ENCODE data around the gene ETNK2. TPM values are rescaled to one million over a fixed set of nuclear protein-coding genes. Genes with fewer than 3 reads are reported as not detected.
"Not testable (repeated sequence)": the region's sequence is repeated elsewhere in the genome, so short reads cannot be mapped to it uniquely, and the experiment has no call there.

ETNK2 gene
- total and polyA plus RNA-seq, 2 experiments from 2014 or later = 51.1 to 71.9 TPM

DNA sequence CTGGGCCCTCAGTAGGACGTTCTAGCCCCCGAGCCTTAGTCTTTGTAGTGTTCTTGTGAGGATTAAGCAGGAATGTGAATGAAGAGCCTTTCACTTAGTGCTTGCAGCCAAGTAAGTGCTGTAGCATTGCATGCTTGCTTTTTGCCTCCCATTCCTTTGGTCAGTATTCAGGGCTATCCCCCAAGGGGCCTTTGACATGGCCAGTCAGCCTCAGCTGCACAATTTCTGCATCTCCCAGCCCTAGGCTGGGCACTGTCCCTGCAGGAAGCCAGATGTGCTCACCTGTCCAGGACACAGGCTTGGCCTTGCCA, 48.5 kb downstream of the ETNK2 start:
- DNase-seq (ENCODE audit: low spot score) = no peak
- H4K20me1 ChIP-seq (ENCODE audit: insufficient read depth, poor library complexity, severe bottlenecking) = peaks cover 5% of the 10 kb centered on the region
- H3K4me1 ChIP-seq (ENCODE audit: insufficient read depth) = peaks cover 37% of the 10 kb centered on the region
- no peaks in the 10 kb centered on the region for H3K9me3 ChIP-seq (ENCODE audit: low read depth)
- H3K4me3 ChIP-seq = no peak overlapping the region
- no peak overlapping the region for H2AFZ ChIP-seq
- no peak overlapping the region for H3K4me2 ChIP-seq
- H3K27ac ChIP-seq = no peak overlapping the region
- H3K79me2 ChIP-seq = peaks cover 92% of the 10 kb centered on the region
- H3K27me3 ChIP-seq = no peaks in the 10 kb centered on the region
- no peaks in the 10 kb centered on the region for H3K36me3 ChIP-seq (replicated peaks; ENCODE audit: insufficient read depth, low read depth)
- TF ChIP-seq EZH2 (IDR thresholded peaks at IDR 0.05; ENCODE audit: borderline replicate concordance) = no peak
- no peak for TF ChIP-seq EZH2phosphoT487 (IDR thresholded peaks at IDR 0.05; ENCODE audit: low read depth, severe bottlenecking, unreplicated experiment)
- no peak for TF ChIP-seq CTCF (IDR thresholded peaks at IDR 0.05; ENCODE audit: poor library complexity)
- WGBS (ENCODE audit: low lambda C conversion rate, missing lambda C conversion rate) = 31% methylated on average over 2 of the region's 2 CpGs
- no peaks in the 10 kb centered on the region for H3K9me2 ChIP-seq (replicated peaks; ENCODE audit: insufficient read depth)

GRCh38 chr1:204102739-204103430, 49.0 kb downstream of the ETNK2 start:
- H3K9me2 ChIP-seq (replicated peaks; ENCODE audit: insufficient read depth) = no peaks in the 10 kb centered on the region
- H3K27ac ChIP-seq = peak overlapping the region; percentile 43
- H3K27me3 ChIP-seq = no peaks in the 10 kb centered on the region
- peaks cover 5% of the 10 kb centered on the region for H4K20me1 ChIP-seq (ENCODE audit: insufficient read depth, poor library complexity, severe bottlenecking)
- peak overlapping the region; percentile 55 for H3K4me2 ChIP-seq
- H3K4me1 ChIP-seq (ENCODE audit: insufficient read depth) = peaks cover 35% of the 10 kb centered on the region
- no peak overlapping the region for H2AFZ ChIP-seq
- WGBS (ENCODE audit: low lambda C conversion rate, missing lambda C conversion rate) = 54% methylated on average over 3 of the region's 3 CpGs
- no peak for DNase-seq (ENCODE audit: low spot score)
- H3K79me2 ChIP-seq = peaks cover 93% of the 10 kb centered on the region
- H3K4me3 ChIP-seq = no peak overlapping the region
- no peak for TF ChIP-seq EZH2phosphoT487 (IDR thresholded peaks at IDR 0.05; ENCODE audit: low read depth, severe bottlenecking, unreplicated experiment)
- no peak for TF ChIP-seq CTCF (IDR thresholded peaks at IDR 0.05; ENCODE audit: poor library complexity)
- TF ChIP-seq EZH2 (IDR thresholded peaks at IDR 0.05; ENCODE audit: borderline replicate concordance) = no peak
- no peaks in the 10 kb centered on the region for H3K36me3 ChIP-seq (replicated peaks; ENCODE audit: insufficient read depth, low read depth)
- H3K9me3 ChIP-seq (ENCODE audit: low read depth) = no peaks in the 10 kb centered on the region

DNA sequence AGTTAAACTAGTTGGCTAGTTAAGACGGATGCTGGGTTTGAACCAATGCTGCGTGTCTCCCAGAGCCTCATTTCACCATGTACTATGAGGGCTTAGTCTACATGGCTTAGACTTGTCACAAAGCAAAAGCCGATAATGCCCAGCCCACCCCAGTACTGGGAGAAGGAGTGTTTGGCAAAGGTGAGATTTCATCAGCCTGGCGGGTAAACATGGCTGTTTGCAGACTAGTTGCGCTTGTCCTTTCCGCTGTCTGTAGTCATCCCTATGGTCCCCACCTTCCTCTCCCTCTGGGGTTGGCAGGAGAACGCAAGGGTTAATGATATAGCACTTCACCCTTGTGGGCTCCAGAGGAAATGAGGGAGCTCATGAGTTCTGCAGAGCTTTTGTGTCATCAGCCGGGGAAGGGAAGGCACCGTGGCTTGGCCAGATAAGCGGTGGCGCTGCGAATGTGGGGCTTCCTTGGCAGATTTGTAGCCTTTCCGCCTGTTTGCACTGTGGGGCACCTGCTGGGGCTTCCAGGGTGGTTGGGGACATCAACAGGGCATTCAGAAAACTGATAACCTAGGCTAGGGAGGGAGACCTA, 49.7 kb downstream of the ETNK2 start:
- H3K9me2 ChIP-seq (replicated peaks; ENCODE audit: insufficient read depth) = no peaks in the 10 kb centered on the region
- H3K4me2 ChIP-seq = peak overlapping the region; percentile 55
- H3K27me3 ChIP-seq = no peaks in the 10 kb centered on the region
- peak overlapping the region; percentile 39 for H3K27ac ChIP-seq
- peaks cover 91% of the 10 kb centered on the region for H3K79me2 ChIP-seq
- H2AFZ ChIP-seq = no peak overlapping the region
- WGBS (ENCODE audit: low lambda C conversion rate, missing lambda C conversion rate) = 50% methylated on average over 13 of the region's 13 CpGs
- TF ChIP-seq EZH2phosphoT487 (IDR thresholded peaks at IDR 0.05; ENCODE audit: low read depth, severe bottlenecking, unreplicated experiment) = no peak
- no peak for TF ChIP-seq EZH2 (IDR thresholded peaks at IDR 0.05; ENCODE audit: borderline replicate concordance)
- TF ChIP-seq CTCF (IDR thresholded peaks at IDR 0.05; ENCODE audit: poor library complexity) = no peak
- H4K20me1 ChIP-seq (ENCODE audit: insufficient read depth, poor library complexity, severe bottlenecking) = peaks cover under 1% of the 10 kb centered on the region
- H3K36me3 ChIP-seq (replicated peaks; ENCODE audit: insufficient read depth, low read depth) = no peaks in the 10 kb centered on the region
- peaks cover 35% of the 10 kb centered on the region for H3K4me1 ChIP-seq (ENCODE audit: insufficient read depth)
- DNase-seq (ENCODE audit: low spot score) = no peak
- H3K4me3 ChIP-seq = no peak overlapping the region
- no peaks in the 10 kb centered on the region for H3K9me3 ChIP-seq (ENCODE audit: low read depth)

GRCh38 chr1:204099754-204100153, 52.1 kb downstream of the ETNK2 start:
- 87% methylated on average over 2 of the region's 2 CpGs for WGBS (ENCODE audit: low lambda C conversion rate, missing lambda C conversion rate)
- not testable (repeated sequence) for H3K27me3 ChIP-seq; H3K4me3 ChIP-seq; H2AFZ ChIP-seq; H3K36me3 ChIP-seq (replicated peaks; ENCODE audit: insufficient read depth, low read depth); H3K4me2 ChIP-seq; DNase-seq (ENCODE audit: low spot score); H3K9me3 ChIP-seq (ENCODE audit: low read depth); H3K27ac ChIP-seq; H4K20me1 ChIP-seq (ENCODE audit: insufficient read depth, poor library complexity, severe bottlenecking); H3K9me2 ChIP-seq (replicated peaks; ENCODE audit: insufficient read depth)
- H3K4me1 ChIP-seq (ENCODE audit: insufficient read depth) = peaks cover 35% of the 10 kb centered on the region
- peaks cover 93% of the 10 kb centered on the region for H3K79me2 ChIP-seq
